B cell (primary cell): Measurements from ENCODE around the gene DNAAF5.

Experiments
- CTCF ChIP-seq: fragments of 200-600 bp; IDR thresholded peaks from one replicate; pipeline ENCODE4 v1.8.0; 2022; ENCODE audit warnings: antibody characterized with exemption, mild to moderate bottlenecking
- EZH2 ChIP-seq: IDR thresholded peaks from 2 replicates; pipeline ENCODE4 v1.6.1; 2012; ENCODE audit warnings: borderline replicate concordance, low read depth, mild to moderate bottlenecking, moderate library complexity, low read length; ENCODE audit not compliant: insufficient read depth, poor library complexity, severe bottlenecking

DNA sequence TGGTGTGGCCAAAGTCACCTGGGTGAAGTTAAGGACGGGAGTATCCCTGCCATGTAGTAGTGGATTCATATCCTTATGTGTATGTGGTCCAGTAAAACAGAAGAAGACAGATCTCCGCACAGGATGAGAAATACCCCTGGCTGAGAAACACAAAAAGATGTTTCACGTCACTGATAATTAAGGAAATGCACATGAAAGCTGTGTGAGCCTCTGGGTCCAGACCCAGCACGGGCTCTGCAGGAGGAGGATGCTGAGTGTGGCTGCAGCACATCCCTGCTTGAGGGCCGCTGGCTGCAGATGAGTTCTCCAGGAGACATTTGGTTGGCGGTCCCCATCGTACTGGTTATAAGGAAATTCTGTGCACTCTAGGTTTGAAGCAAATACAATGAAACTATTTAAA is 97.6 kb downstream of the DNAAF5 start:
- TF ChIP-seq CTCF: no peak
- TF ChIP-seq EZH2: no peak
